Right renal pelvis (tissue), 4 donors: ENCODE data around the gene ARID4B. TPM values are rescaled to one million over a fixed set of nuclear protein-coding genes. Genes with fewer than 3 reads are reported as not detected.
A peak's percentile ranks its signal among the peaks of the same experiment; 100 is the strongest.
"Not testable (repeated sequence)": the region's sequence is repeated elsewhere in the genome, so short reads cannot be mapped to it uniquely, and the experiment has no call there.

Source experiments
- DNase-seq, 4 donors: peaks; one replicate each; pipeline ENCODE4 v3.0.0-alpha.2; 2013; ENCODE audit warnings: low read depth in 4 of 4, low spot score in 3 of 4, missing footprints in 1 of 4
- polyA plus RNA-seq, 4 donors: library from polyadenylated mRNA; unstranded; fragments of 120-200 nt; gene quantifications; one replicate each; pipeline ENCODE4 v1.2.1, GENCODE V29; 2013; ENCODE audit not compliant: insufficient read length in 4 of 4

The ARID4B gene
- polyA plus RNA-seq, 4 donors: 45.3 to 55.6 (median 50.3) TPM

GRCh38 chr1:235331401-235331800 is 3.4 kb upstream of the ARID4B start:
- no peak for DNase-seq

- no peak for DNase-seq
Measured at GRCh38 chr1:235330918-235331285, 2.9 kb upstream of the ARID4B start.

- DNase-seq: peak in 1 of 4 donors; percentile 37
Measured at GRCh38 chr1:235329139-235329902, 1.3 kb upstream of the ARID4B start.

- DNase-seq: peak; percentile 97 to 100 (median 100)
Measured at GRCh38 chr1:235328271-235329138, 526 bp upstream of the ARID4B start, which contains the start of gene GGPS1. TSS of gene GGPS1 (plus strand) at chr1:235328570. CDS start at chr1:235335265, 6,695 bp downstream.

- DNase-seq: peak in 3 of 4 donors; percentile 20 to 34 (median 28)
Measured at GRCh38 chr1:235326719-235327558, 1.0 kb downstream of the ARID4B start.

GRCh38 chr1:235325854-235326253 is 2.1 kb downstream of the ARID4B start:
- DNase-seq: no peak

GRCh38 chr1:235325139-235325538 is 2.8 kb downstream of the ARID4B start:
- DNase-seq: no peak

GRCh38 chr1:235324296-235324695 is 3.7 kb downstream of the ARID4B start:
- no peak for DNase-seq

GRCh38 chr1:235320521-235321179 is 7.3 kb downstream of the ARID4B start:
- no peak for DNase-seq

- no peak for DNase-seq
Measured at GRCh38 chr1:235319255-235319654, 8.7 kb downstream of the ARID4B start.

- DNase-seq: no peak
Measured at GRCh38 chr1:235317168-235317567, 10.8 kb downstream of the ARID4B start.

- no peak for DNase-seq
Measured at GRCh38 chr1:235315735-235316134, 12.2 kb downstream of the ARID4B start.

- no peak for DNase-seq
Measured at GRCh38 chr1:235315173-235315572, 12.8 kb downstream of the ARID4B start.

- no peak for DNase-seq
Measured at GRCh38 chr1:235313931-235314678, 13.9 kb downstream of the ARID4B start.

GRCh38 chr1:235313262-235313661 is 14.7 kb downstream of the ARID4B start:
- DNase-seq: no peak

GRCh38 chr1:235309206-235309605 is 18.8 kb downstream of the ARID4B start:
- not testable (repeated sequence) for DNase-seq

GRCh38 chr1:235307158-235308124 is 20.5 kb downstream of the ARID4B start:
- DNase-seq: no peak
